Ishikawa (cell line): ENCODE measurements around the gene KIF6.

Experiments used
- YY1 ChIP-seq: IDR thresholded peaks from 2 replicates; pipeline ENCODE4 v1.6.1; 2012; ENCODE audit warnings: low read depth
- TF ChIP-seq, protein P1 (sequence below): IDR thresholded peaks from 2 replicates; pipeline ENCODE4 v1.6.1; 2012

- TF ChIP-seq, protein P1, sequence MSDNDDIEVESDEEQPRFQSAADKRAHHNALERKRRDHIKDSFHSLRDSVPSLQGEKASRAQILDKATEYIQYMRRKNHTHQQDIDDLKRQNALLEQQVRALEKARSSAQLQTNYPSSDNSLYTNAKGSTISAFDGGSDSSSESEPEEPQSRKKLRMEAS = no peak
- no peak for TF ChIP-seq YY1
Observed at GRCh38 chr6:39530201-39530759, 194.9 kb downstream of the KIF6 start.
